HepG2 (cell line): ENCODE data around the gene BORCS5.

Source experiments
- ZNF746 ChIP-seq: sonication (generic); formaldehyde crosslinking; IDR thresholded peaks from 2 replicates; pipeline ENCODE4 v1.8.0; 2022; ENCODE audit warnings: mild to moderate bottlenecking, missing genetic modification reagents
- TF ChIP-seq, protein P1 (sequence below): sonication (generic); formaldehyde crosslinking; IDR thresholded peaks from 2 replicates; pipeline ENCODE4 v1.5.1; 2020; ENCODE audit warnings: missing genetic modification reagents, mild to moderate bottlenecking, borderline replicate concordance

GRCh38 chr12:12358528-12358927 lies 1.6 kb downstream of the BORCS5 start:
- TF ChIP-seq, protein P1, sequence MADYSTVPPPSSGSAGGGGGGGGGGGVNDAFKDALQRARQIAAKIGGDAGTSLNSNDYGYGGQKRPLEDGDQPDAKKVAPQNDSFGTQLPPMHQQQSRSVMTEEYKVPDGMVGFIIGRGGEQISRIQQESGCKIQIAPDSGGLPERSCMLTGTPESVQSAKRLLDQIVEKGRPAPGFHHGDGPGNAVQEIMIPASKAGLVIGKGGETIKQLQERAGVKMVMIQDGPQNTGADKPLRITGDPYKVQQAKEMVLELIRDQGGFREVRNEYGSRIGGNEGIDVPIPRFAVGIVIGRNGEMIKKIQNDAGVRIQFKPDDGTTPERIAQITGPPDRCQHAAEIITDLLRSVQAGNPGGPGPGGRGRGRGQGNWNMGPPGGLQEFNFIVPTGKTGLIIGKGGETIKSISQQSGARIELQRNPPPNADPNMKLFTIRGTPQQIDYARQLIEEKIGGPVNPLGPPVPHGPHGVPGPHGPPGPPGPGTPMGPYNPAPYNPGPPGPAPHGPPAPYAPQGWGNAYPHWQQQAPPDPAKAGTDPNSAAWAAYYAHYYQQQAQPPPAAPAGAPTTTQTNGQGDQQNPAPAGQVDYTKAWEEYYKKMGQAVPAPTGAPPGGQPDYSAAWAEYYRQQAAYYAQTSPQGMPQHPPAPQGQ (CRISPR knock-in tag) = no peak
- no peak for TF ChIP-seq ZNF746
